Neuronal stem cell (in vitro differentiated cells): ENCODE data around the gene PRRG3.

ENCODE experiments used
- DNase-seq: peaks from one replicate; pipeline ENCODE4 v3.0.0-alpha.2; 2013; ENCODE audit warnings: low spot score
- H2AFZ ChIP-seq: one replicate; pipeline ENCODE4 v1.6.1; 2013; ENCODE audit warnings: mild to moderate bottlenecking, low read length, inconsistent platforms
- H2AK5ac ChIP-seq: 2 replicates; pipeline ENCODE4 v1.6.1; 2013; ENCODE audit warnings: low read depth, mild to moderate bottlenecking, inconsistent platforms, low read length, moderate library complexity, mixed read lengths
- H2BK120ac ChIP-seq: 2 replicates; pipeline ENCODE4 v1.6.1; 2013; ENCODE audit warnings: low read depth, mild to moderate bottlenecking, inconsistent platforms, low read length, moderate library complexity, mixed read lengths
- H2BK12ac ChIP-seq: one replicate; pipeline ENCODE4 v1.6.1; 2013; ENCODE audit warnings: low read length, inconsistent platforms
- H2BK15ac ChIP-seq: 2 replicates; pipeline ENCODE4 v1.6.1; 2013; ENCODE audit warnings: mild to moderate bottlenecking, low read length, inconsistent platforms, mixed read lengths
- H2BK5ac ChIP-seq: one replicate; pipeline ENCODE4 v1.6.1; 2013; ENCODE audit warnings: inconsistent platforms, mild to moderate bottlenecking, low read length, moderate library complexity
- H3K14ac ChIP-seq: one replicate; pipeline ENCODE4 v1.6.1; 2013; ENCODE audit warnings: low read length, inconsistent platforms
- H3K18ac ChIP-seq: 2 replicates; pipeline ENCODE4 v1.6.1; 2013; ENCODE audit warnings: low read length, inconsistent platforms
- H3K23ac ChIP-seq: 2 replicates; pipeline ENCODE4 v1.6.1; 2013; ENCODE audit warnings: low read depth, mild to moderate bottlenecking, mixed read lengths, low read length, inconsistent platforms; ENCODE audit not compliant: poor library complexity
- H3K27ac ChIP-seq: replicated peaks from 3 replicates; pipeline ENCODE4 v1.5.1; 2013; ENCODE audit warnings: low read length, inconsistent platforms
- H3K27me3 ChIP-seq, 3 experiments: 2 replicates each; pipeline ENCODE4 v1.6.1; 2013; ENCODE audit warnings: low read length in 3 of 3, mild to moderate bottlenecking in 2 of 3, inconsistent platforms in 1 of 3, low read depth in 1 of 3, mixed read lengths in 1 of 3, moderate library complexity in 1 of 3; ENCODE audit not compliant: control insufficient read depth in 3 of 3, insufficient read depth in 3 of 3
- H3K36me3 ChIP-seq, 2 donors: replicated peaks in 1 of 2; 2 replicates each; pipeline ENCODE4 v1.6.1; 2013; ENCODE audit warnings: low read length in 2 of 2; ENCODE audit not compliant: control insufficient read depth in 2 of 2, insufficient read depth in 2 of 2
- H3K4ac ChIP-seq: 2 replicates; pipeline ENCODE4 v1.6.1; 2013; ENCODE audit warnings: inconsistent platforms, mild to moderate bottlenecking, low read length, moderate library complexity
- H3K4me1 ChIP-seq, 2 donors: 1 replicate in 1 of 2; 2 replicates in 1 of 2; pipeline ENCODE4 v1.6.1; 2013; ENCODE audit warnings: low read length in 2 of 2, low read depth in 1 of 2; ENCODE audit not compliant: control insufficient read depth in 2 of 2, insufficient read depth in 1 of 2
- H3K4me2 ChIP-seq: one replicate; pipeline ENCODE4 v1.6.1; 2013; ENCODE audit warnings: mild to moderate bottlenecking, low read length, inconsistent platforms; ENCODE audit not compliant: insufficient read depth, poor library complexity, severe bottlenecking
- H3K4me3 ChIP-seq, 2 donors: 2 replicates each; pipeline ENCODE4 v1.5.1; 2013; ENCODE audit warnings: low read length in 2 of 2, mild to moderate bottlenecking in 2 of 2, inconsistent platforms in 1 of 2, moderate library complexity in 1 of 2
- H3K79me1 ChIP-seq: one replicate; pipeline ENCODE4 v1.6.1; 2013; ENCODE audit warnings: low read depth, mild to moderate bottlenecking, inconsistent platforms, low read length, moderate library complexity
- H3K9ac ChIP-seq: one replicate; pipeline ENCODE4 v1.6.1; 2013; ENCODE audit warnings: mild to moderate bottlenecking, low read depth, low read length, inconsistent platforms; ENCODE audit not compliant: poor library complexity
- H3K9me3 ChIP-seq, 2 donors: replicated peaks in 1 of 2; 2 replicates each; pipeline versions ENCODE3 to v1.6.1; 2013; ENCODE audit warnings: low read length in 2 of 2, mild to moderate bottlenecking in 2 of 2, inconsistent platforms in 1 of 2, low read depth in 1 of 2, mixed read lengths in 1 of 2, moderate library complexity in 1 of 2; ENCODE audit not compliant: control insufficient read depth in 2 of 2, insufficient read depth in 1 of 2
- H4K8ac ChIP-seq: one replicate; pipeline ENCODE4 v1.6.1; 2013; ENCODE audit warnings: low read depth, mild to moderate bottlenecking, inconsistent platforms, low read length, moderate library complexity
- H4K91ac ChIP-seq: one replicate; pipeline ENCODE4 v1.6.1; 2013; ENCODE audit warnings: low read length, low read depth, mild to moderate bottlenecking, inconsistent platforms; ENCODE audit not compliant: poor library complexity
- WGBS, 2 donors: extraction: QIAGEN DNeasy Blood & Tissue Kit; methylation state at CpG; one replicate each; pipeline ENCODE4 v1.1.7; 2013; ENCODE audit warnings: missing lambda C conversion rate in 2 of 2, mixed read lengths in 1 of 2; ENCODE audit not compliant: insufficient read length in 2 of 2, insufficient replicate concordance in 1 of 2; ENCODE audit errors: extremely low coverage in 2 of 2; 5-methylcytosine and 5-hydroxymethylcytosine counted together

PRRG3 gene

DNA sequence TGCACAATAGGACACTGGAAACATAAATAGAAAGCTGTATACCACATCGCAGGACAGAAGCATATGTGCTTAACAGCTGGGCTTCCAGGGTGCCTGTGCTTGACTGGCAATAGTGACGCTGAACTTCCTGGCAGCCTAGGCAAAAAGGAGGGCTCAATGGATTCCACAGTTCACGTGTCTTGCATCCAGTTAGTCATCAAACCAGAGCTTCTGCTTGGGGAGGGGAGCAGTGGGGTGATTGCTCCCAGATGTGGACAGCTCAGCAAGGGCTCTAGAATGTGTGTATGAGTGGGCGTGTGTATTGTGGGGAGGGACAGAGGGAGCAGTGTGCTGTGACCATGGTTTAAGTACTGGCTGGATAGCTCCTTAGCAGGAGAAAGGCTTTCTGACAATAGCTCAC is 2.3 kb downstream of the PRRG3 start:
- Histone ChIP-seq H2BK5ac (no peak overlapping the region), H3K4me3 (no peak overlapping the region), H3K36me3 (no peaks in the 10 kb centered on the region), H3K4me2 (no peak overlapping the region), H3K79me1 (no peaks in the 10 kb centered on the region), H3K18ac (no peak overlapping the region), H3K27ac (no peak overlapping the region), H2BK120ac (no peak overlapping the region), H3K4me1 (peaks cover 0 to 4% of the 10 kb centered on the region in 2 donors), H2AK5ac (no peak overlapping the region), H2AFZ (no peak overlapping the region), H4K8ac (no peak overlapping the region), H2BK15ac (no peak overlapping the region), H3K14ac (no peak overlapping the region), H4K91ac (no peak overlapping the region), H3K4ac (no peak overlapping the region), H2BK12ac (no peak overlapping the region), H3K9me3 (no peaks in the 10 kb centered on the region), H3K9ac (no peak overlapping the region), H3K23ac (no peak overlapping the region), H3K27me3 (peaks cover 0 to 38% (median 0%) of the 10 kb centered on the region in 3 experiments)
- no CpG with 5 or more reads among the region's 4 CpGs for WGBS, 2 donors
- no peak for DNase-seq

DNA sequence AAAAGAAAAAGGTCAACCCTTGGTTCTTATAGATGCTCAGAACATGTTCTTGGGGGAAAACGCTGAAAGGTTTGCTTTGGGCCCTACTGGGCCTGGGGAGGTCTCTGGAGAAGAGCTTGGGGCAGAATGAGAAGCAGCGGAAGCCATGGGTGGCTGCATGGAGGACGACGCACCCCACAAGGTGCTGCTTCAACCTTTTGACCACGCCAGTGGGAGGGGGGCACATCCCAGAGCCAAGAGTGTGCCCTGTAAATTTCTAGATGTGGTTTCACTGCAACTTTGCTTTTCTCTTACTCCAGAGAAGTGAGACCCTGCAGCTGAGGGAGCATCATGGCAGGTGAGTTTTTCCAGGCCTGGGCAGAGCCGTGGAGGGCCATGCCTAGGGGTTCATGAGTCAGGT is 3.2 kb downstream of the PRRG3 start:
- Histone ChIP-seq H3K4me1 (peaks cover 0 to 8% of the 10 kb centered on the region in 2 donors), H2BK15ac (no peak overlapping the region), H4K8ac (no peak overlapping the region), H2BK5ac (no peak overlapping the region), H3K4me2 (no peak overlapping the region), H3K18ac (no peak overlapping the region), H3K27me3 (peaks cover 0 to 47% (median 0%) of the 10 kb centered on the region in 3 experiments), H3K14ac (no peak overlapping the region), H3K9me3 (no peaks in the 10 kb centered on the region), H3K9ac (no peak overlapping the region), H3K36me3 (no peaks in the 10 kb centered on the region), H3K79me1 (no peaks in the 10 kb centered on the region), H2BK120ac (no peak overlapping the region), H3K23ac (no peak overlapping the region), H2BK12ac (no peak overlapping the region), H2AK5ac (no peak overlapping the region), H3K4ac (no peak overlapping the region), H3K4me3 (no peak overlapping the region), H2AFZ (no peak overlapping the region), H3K27ac (no peak overlapping the region), H4K91ac (no peak overlapping the region)
- no CpG with 5 or more reads among the region's 6 CpGs for WGBS, 2 donors
- no peak for DNase-seq

DNA sequence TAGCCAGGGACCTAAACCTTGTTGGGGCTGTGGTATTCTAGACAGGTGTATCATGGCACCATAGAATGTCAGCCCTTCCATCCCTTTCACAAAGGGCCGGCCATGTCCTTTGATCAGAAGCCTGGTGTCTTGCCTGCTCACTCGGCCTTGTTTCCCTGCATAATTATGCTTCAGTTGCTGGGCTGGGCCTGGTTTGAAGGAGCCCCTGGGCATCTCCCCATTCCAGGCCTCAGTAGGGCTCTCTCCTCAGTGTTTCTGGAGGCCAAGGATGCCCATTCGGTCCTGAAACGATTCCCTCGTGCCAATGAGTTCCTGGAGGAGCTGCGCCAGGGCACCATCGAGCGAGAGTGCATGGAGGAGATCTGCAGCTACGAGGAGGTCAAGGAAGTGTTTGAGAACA is 4.5 kb downstream of the PRRG3 start:
- Histone ChIP-seq H3K18ac (no peak overlapping the region), H3K4me1 (peaks cover 0 to 10% of the 10 kb centered on the region in 2 donors), H4K91ac (no peak overlapping the region)

DNA sequence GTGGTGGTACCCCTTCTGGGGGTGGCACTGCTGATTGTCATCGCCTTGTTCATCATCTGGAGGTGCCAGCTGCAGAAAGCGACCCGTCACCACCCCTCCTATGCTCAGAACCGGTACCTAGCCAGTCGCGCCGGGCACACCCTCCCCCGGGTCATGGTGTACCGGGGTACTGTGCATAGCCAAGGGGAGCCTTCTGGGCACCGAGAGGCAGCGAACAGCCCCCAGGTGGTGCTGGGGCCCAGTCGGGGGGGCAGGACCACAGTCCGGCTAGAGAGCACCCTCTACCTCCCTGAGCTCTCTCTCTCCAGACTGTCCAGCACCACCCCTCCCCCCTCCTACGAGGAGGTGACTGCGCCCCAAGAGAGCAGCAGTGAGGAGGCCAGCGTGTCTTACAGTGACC is 5.3 kb downstream of the PRRG3 start:
- Histone ChIP-seq H2BK5ac (no peak overlapping the region), H3K27ac (no peak overlapping the region), H3K4me1 (peaks cover 0 to 10% of the 10 kb centered on the region in 2 donors), H3K79me1 (no peaks in the 10 kb centered on the region), H2BK15ac (no peak overlapping the region), H2AFZ (no peak overlapping the region), H3K4ac (no peak overlapping the region), H2BK12ac (no peak overlapping the region), H3K18ac (no peak overlapping the region), H3K36me3 (no peaks in the 10 kb centered on the region), H3K4me2 (no peak overlapping the region), H3K9me3 (no peaks in the 10 kb centered on the region), H2AK5ac (no peak overlapping the region), H3K27me3 (peaks cover 0 to 38% (median 0%) of the 10 kb centered on the region in 3 experiments), H4K91ac (no peak overlapping the region), H3K14ac (no peak overlapping the region), H3K4me3 (no peak overlapping the region), H4K8ac (no peak overlapping the region), H3K23ac (no peak overlapping the region), H2BK120ac (no peak overlapping the region), H3K9ac (no peak overlapping the region)
- DNase-seq: no peak
- WGBS, 2 donors: no CpG with 5 or more reads among the region's 16 CpGs

More for the DNA sequence above, 4.5 kb downstream of the PRRG3 start:
- Histone ChIP-seq H3K36me3 (no peaks in the 10 kb centered on the region), H2BK120ac (no peak overlapping the region), H3K14ac (no peak overlapping the region), H3K4me2 (no peak overlapping the region), H2BK15ac (no peak overlapping the region), H3K27me3 (peaks cover 0 to 40% (median 0%) of the 10 kb centered on the region in 3 experiments), H4K8ac (no peak overlapping the region), H2BK5ac (no peak overlapping the region), H2AK5ac (no peak overlapping the region), H3K4me3 (no peak overlapping the region), H3K9ac (no peak overlapping the region), H3K4ac (no peak overlapping the region), H2BK12ac (no peak overlapping the region), H3K23ac (no peak overlapping the region), H2AFZ (no peak overlapping the region), H3K9me3 (no peaks in the 10 kb centered on the region), H3K27ac (no peak overlapping the region), H3K79me1 (no peaks in the 10 kb centered on the region)
- no peak for DNase-seq
- no CpG with 5 or more reads among the region's 9 CpGs for WGBS, 2 donors
